Bone marrow (tissue), 2 donors: ENCODE measurements around the gene SDCCAG8.

ENCODE experiments used
- DNase-seq, 2 donors: peaks; one replicate each; lab custom pipeline; 2025; lab: John Stamatoyannopoulos, UW

Gene SDCCAG8

GRCh38 chr1:243501002-243501401 is 245.2 kb downstream of the SDCCAG8 start:
- DNase-seq: no peak

GRCh38 chr1:243503155-243503554 is 247.3 kb downstream of the SDCCAG8 start:
- no peak for DNase-seq

GRCh38 chr1:243505986-243506689 is 250.3 kb downstream of the SDCCAG8 start:
- no peak for DNase-seq

GRCh38 chr1:243507001-243507671 is 251.3 kb downstream of the SDCCAG8 start:
- peak in 1 of 2 donors; percentile 51 for DNase-seq

GRCh38 chr1:243507672-243508302 is 251.9 kb downstream of the SDCCAG8 start:
- no peak for DNase-seq

- peak in 1 of 2 donors; percentile 52 for DNase-seq
Observed at GRCh38 chr1:243508303-243508713, 252.5 kb downstream of the SDCCAG8 start.

GRCh38 chr1:243508943-243509342 is 253.1 kb downstream of the SDCCAG8 start:
- DNase-seq: no peak

- DNase-seq: no peak
Observed at GRCh38 chr1:243510928-243511327, 255.1 kb downstream of the SDCCAG8 start.

GRCh38 chr1:243513726-243514491 is 258.1 kb downstream of the SDCCAG8 start:
- no peak for DNase-seq

GRCh38 chr1:243514927-243515326 is 259.1 kb downstream of the SDCCAG8 start:
- no peak for DNase-seq

- DNase-seq: no peak
Observed at GRCh38 chr1:243520831-243521230, 265.0 kb downstream of the SDCCAG8 start.

- DNase-seq: no peak
Observed at GRCh38 chr1:243523766-243524165, 267.9 kb downstream of the SDCCAG8 start.

- DNase-seq: peak in 1 of 2 donors; percentile 3
Observed at GRCh38 chr1:243525085-243525487, 269.2 kb downstream of the SDCCAG8 start.

GRCh38 chr1:243526180-243526579 is 270.3 kb downstream of the SDCCAG8 start:
- DNase-seq: no peak

GRCh38 chr1:243528459-243529121 is 272.7 kb downstream of the SDCCAG8 start:
- DNase-seq: no peak

GRCh38 chr1:243529512-243529911 is 273.7 kb downstream of the SDCCAG8 start:
- DNase-seq: no peak

GRCh38 chr1:243535014-243535413 is 279.2 kb downstream of the SDCCAG8 start:
- DNase-seq: no peak

GRCh38 chr1:243539636-243540035 is 283.8 kb downstream of the SDCCAG8 start:
- DNase-seq: no peak

GRCh38 chr1:243542739-243543415 is 287.0 kb downstream of the SDCCAG8 start:
- DNase-seq: no peak

GRCh38 chr1:243543501-243543900 is 287.7 kb downstream of the SDCCAG8 start:
- no peak for DNase-seq

- no peak for DNase-seq
Observed at GRCh38 chr1:243546457-243546856, 290.6 kb downstream of the SDCCAG8 start.
